Coronary artery (tissue), 2 donors: ENCODE measurements around the gene TMBIM4.

Source experiments
- DNase-seq: peaks from one replicate; pipeline ENCODE4 v3.0.0-alpha.2; 2017; ENCODE audit warnings: low spot score
- H3K27ac ChIP-seq, 2 donors: fragments of 200-600 bp; sonication (generic); one replicate each; pipeline ENCODE4 v1.5.1; 2016 to 2019
- H3K4me3 ChIP-seq: fragments of 200-600 bp; sonication (generic); 2 replicates; pipeline ENCODE4 v1.5.1; 2016; ENCODE audit warnings: mild to moderate bottlenecking, moderate library complexity
- CTCF ChIP-seq: fragments of 200-600 bp; sonication (generic); IDR thresholded peaks from one replicate; pipeline ENCODE4 v1.5.1; 2019; ENCODE audit warnings: antibody characterized with exemption

TMBIM4 gene

DNA sequence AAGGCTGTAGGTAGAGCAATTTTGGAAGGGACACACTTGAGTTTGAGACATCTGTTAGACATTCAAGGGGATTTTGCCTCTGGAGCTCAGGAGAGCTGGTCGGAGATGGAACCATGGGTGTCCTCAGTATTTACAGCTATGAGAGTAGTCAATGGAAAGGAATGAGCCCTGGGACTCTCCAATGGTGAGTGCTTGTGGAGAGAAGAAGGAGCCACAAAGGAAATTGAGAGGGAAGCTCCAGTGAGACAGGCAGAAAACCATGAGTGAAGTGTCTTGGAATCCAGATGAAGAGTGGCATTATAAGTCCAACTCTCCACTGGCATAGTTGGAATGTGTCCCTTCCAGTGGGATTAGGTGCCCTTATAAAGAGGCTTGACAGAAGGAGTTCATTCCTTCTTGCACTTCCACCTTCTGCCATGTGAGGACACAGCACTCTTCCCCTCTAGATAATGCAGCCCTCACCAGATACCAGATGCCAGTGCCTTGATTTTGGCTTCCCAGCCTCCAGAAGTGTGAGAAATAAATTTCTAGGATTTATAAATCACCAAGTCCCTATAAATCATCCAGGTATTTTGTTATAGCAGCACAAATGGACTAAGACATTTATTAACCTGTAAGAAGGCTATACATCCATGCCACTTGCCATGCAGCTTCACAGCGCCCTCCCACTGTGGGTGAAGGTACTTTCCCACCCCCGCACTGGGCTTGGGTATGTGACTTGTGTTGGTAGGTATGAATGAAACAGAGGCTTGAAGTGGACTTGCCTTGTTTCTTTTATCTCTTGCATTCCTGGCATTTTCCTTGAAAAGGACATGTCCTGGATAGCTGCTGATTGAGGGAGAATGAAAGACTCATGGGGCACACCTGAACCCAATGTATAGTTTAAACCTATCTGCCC, 66.5 kb downstream of the TMBIM4 start:
- TF ChIP-seq CTCF: no peak
- Histone ChIP-seq H3K27ac (no peak overlapping the region), H3K4me3 (no peak overlapping the region)
- DNase-seq: no peak

GRCh38 chr12:66092559-66093269, 77.1 kb downstream of the TMBIM4 start:
- DNase-seq: no peak
- no peak for TF ChIP-seq CTCF
- no peak overlapping the region for H3K27ac ChIP-seq
- H3K4me3 ChIP-seq: no peak overlapping the region

- TF ChIP-seq CTCF: no peak
- Histone ChIP-seq H3K27ac (no peak overlapping the region), H3K4me3 (no peak overlapping the region)
- no peak for DNase-seq
Measured at GRCh38 chr12:66090157-66090556, 79.6 kb downstream of the TMBIM4 start.

- H3K4me3 ChIP-seq: no peak overlapping the region
- TF ChIP-seq CTCF: peak; percentile 54
- no peak overlapping the region for H3K27ac ChIP-seq
- no peak for DNase-seq
Measured at GRCh38 chr12:66087365-66087943, 82.3 kb downstream of the TMBIM4 start.

DNA sequence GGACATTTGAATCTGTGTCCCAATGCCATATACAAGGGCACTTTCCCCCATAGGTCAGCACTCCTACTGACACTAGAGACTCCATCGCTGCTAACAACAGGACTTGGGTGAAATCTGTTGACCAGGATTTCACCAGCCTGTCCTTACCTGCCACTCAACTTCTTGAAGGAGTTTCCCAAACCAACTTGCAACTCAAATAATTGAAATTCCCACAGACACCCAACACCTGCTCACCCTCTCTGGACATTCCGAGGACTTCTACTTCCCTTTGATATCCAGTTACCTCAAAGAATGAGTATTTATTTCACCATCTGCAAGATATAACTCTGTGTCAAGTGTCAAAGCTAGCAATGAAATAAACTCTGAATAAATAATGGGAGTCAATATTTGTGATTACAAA, 83.8 kb downstream of the TMBIM4 start:
- H3K4me3 ChIP-seq: no peak overlapping the region
- no peak for TF ChIP-seq CTCF
- DNase-seq: no peak
- H3K27ac ChIP-seq: no peak overlapping the region
